NCI-H510A (cell line): ENCODE data around the gene RFC1.
"Not testable (repeated sequence)": the region's sequence is repeated elsewhere in the genome, so short reads cannot be mapped to it uniquely, and the experiment has no call there.

Experiments used
- DNase-seq: peaks from one replicate; lab custom pipeline; 2025; lab: John Stamatoyannopoulos, UW

RFC1 gene

DNA sequence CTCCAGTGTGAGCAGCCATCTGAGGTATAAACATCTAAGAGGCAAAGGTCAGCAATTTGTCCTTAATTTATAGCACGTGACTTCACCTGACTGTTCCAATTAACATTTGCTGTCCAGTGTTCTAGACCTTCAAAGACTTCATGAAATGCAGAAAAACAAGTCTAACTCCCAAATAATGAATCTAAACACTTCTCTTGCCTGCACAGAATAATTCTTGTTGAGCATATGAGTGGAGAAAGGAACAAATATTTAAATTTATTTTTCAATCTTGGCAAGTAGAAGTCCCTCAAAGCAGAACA is 12.0 kb downstream of the RFC1 start:
- DNase-seq: no peak

GRCh38 chr4:39353478-39354253 is 12.5 kb downstream of the RFC1 start:
- no peak for DNase-seq

GRCh38 chr4:39353149-39353477 is 13.0 kb downstream of the RFC1 start:
- not testable (repeated sequence) for DNase-seq

GRCh38 chr4:39349326-39349725 is 16.8 kb downstream of the RFC1 start:
- DNase-seq: no peak

DNA sequence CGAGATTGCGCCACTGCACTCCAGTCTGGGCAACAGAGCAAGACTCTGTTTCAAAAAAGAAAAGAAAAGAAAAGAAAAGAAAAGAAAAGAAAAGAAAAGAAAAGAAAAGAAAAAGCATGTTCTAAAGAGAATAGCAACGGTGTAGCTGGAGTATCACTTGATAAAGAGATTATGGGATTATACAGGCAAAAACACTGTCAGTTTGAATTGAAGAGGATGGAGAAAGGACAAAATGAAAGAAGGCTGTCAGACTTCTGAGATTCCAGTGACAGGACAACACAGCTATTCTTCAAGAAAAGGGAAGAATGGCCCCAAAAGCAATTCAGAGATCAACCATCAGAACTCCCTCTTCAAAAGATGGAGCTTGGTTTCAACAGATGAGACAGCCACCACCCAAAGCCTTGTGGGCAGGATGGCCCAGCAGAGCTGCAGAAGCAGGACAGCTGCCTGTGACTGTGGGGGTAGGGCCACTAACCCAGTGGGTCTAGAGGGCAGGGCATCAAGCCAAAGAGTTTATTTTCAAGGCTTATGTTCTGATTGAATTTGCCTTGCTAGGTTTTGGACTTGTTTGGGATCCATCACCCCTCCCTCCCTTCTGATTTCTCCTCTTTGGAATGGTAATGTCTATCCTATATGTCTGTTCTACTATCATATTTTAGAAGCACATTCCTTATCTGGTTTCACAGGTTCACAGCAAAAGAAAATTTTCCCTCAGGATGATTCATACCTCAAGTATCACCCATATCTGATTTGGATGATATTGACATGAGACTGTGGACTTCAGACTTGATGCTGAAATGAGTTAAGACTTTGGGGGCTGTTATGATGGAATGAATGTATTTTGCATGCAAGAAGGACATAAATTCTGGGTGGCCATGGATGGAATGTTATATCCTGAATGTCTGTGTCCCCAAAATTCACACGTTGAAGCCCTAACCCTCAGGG is 17.5 kb downstream of the RFC1 start:
- no peak for DNase-seq

GRCh38 chr4:39346856-39347519 is 19.2 kb downstream of the RFC1 start:
- no peak for DNase-seq

- no peak for DNase-seq
Observed at GRCh38 chr4:39342731-39343130, 23.4 kb downstream of the RFC1 start.

DNA sequence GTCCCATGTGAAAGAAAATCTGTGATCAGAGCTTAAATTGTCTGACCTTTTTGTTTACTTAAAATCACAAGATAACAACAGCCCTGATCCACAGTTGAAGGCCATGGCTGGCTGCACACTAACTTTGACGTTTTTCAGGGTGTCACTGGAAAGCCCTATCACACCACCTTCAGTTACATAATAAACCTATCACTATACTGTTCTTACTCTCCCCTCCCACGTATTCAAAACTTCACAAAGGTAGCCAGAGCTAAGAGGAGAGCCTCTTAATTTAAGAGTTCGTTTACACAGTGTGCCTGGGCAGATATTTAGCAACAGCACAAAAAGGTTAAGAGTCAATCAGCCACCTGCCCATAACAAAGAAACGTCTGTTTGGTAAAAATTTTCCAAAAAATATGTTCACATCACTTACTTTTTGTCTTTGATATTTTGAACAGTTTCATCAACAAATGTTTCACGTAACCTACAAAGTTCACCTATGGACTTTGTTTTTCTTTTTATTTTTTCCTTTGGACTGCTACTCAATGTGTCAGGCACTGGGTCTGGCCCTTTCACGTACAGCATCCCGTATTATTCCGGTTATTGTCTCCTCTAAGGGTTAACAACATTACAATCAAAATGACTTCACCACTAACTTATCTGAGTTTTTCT is 25.0 kb downstream of the RFC1 start:
- peak; percentile 4 for DNase-seq

GRCh38 chr4:39339968-39340367 is 26.2 kb downstream of the RFC1 start:
- DNase-seq: no peak

GRCh38 chr4:39337841-39338240 is 28.3 kb downstream of the RFC1 start:
- no peak for DNase-seq

- no peak for DNase-seq
Observed at GRCh38 chr4:39335566-39335965, 30.6 kb downstream of the RFC1 start.

GRCh38 chr4:39331191-39331590 is 35.0 kb downstream of the RFC1 start:
- no peak for DNase-seq

DNA sequence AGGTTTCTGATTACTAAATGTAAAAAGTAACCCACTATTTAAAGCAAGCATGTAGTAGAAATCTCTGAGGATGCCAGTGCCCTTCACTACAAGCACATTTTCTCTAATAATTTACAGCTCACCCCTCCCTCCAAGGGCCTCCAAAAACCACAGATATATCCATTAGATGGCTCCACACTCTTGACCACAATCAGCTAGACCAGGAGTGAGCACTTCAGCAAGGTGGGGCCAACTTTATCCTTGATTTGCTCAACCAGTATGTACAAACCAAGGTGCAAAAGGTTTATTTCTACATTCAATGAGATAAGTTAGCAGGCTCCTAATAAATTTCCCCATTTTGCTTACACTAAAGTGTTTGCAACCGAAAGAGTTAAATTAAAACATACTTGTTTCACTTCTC is 35.8 kb downstream of the RFC1 start:
- no peak for DNase-seq

DNA sequence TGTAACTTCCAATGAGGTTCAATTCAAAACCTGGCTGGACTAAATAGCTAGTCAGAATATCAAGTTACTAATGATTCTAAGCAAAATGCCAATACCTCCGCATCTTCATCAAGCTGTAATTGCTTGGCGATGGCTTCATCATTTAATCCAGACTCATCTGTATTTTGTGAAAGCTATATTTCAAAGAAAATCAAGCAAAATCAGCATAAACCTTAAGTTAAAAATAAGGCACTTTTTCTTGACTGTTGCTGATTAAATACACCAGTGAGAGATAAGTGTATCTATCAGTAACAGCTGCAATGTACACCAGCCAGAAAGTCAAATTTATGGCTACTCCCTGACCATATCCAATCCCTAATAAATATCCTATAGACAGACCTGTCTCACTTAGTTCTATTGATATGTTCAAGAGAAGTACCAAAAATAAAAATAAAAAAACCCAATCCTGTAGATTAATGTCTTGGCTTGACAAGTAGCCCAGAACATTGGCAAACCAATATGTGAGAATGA is 39.6 kb downstream of the RFC1 start:
- no peak for DNase-seq

- no peak for DNase-seq
Observed at GRCh38 chr4:39324897-39325613, 41.1 kb downstream of the RFC1 start.

GRCh38 chr4:39324446-39324845 is 41.7 kb downstream of the RFC1 start:
- no peak for DNase-seq

DNA sequence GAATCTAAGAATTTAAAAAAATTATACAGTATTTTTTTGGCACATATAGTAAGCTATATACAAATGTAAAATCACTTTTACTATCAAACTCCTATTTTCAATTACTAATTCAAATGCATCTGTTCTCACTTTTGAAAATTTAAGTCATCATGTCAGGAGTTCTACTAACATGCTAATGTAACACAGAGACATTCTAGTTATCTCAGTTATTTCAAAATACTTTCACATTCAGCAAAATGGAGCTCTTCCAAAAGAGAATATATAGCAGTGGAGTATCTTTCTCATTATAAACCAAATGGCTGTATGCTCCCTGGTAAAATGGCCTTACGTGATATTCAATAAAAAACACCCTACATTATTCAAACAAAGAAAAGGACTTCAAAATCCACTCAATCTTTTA is 42.3 kb downstream of the RFC1 start:
- DNase-seq: no peak

DNA sequence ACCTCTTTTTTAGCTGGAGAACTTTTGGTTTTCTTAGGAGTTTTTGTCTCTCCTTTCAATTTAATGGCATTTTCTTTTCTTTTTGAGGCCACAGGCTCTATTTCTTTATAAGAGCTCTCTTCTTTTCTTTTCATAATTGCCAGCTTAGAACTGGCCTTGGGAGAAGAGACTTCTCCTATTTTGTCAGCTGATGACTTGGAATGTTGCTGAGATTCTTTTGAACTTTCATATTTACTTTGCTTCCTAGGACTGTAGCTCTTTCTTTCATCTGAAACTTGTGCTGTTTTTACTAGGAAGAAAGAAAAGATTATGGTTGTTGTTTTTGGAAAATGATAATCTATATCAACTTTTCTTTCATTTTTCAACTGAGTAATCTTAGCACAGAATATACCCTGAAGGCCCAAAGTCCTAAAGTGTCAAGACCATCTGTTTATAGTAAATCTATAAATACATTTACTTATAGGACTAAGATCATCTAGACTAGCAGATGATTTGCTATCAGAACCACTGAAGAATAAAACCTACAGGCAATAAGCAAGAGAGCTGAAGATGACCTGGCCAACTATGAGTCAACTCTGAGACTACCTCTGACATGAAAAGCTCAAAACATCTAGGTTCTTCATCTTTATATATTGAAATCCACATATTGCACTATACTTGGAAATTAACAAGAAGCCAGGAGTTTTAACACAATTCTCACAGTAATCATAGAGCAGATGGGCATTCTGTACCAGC is 45.6 kb downstream of the RFC1 start:
- DNase-seq: no peak

DNA sequence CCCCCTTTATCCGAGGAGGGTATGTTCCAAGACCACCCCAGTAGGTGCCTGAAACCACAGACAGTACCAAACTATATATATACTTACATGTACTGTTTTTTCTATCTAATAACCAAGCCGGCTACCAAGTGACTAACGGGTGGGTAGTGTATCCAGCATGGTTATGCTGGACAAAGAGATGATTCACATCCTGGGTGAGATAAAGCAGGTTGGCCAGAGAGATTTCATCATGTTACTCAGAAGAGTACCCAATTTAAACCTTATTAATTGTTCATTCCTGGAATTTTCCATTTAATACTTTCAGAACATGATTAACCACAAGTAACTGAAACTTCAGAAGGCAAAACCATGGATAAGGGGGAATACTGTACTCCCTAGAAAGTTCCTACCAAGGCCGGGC is 46.5 kb downstream of the RFC1 start:
- no peak for DNase-seq

GRCh38 chr4:39312816-39313215 is 53.3 kb downstream of the RFC1 start:
- DNase-seq: no peak

GRCh38 chr4:39308611-39309010 is 57.6 kb downstream of the RFC1 start:
- no peak for DNase-seq
